Stimulated activated CD4-positive, alpha-beta T cell treated with anti-CD3 and anti-CD28 coated beads, Interleukin-1b, Interleukin-23, amount 100 ng/mL, for 4 hours (primary cell): Measurements from ENCODE around the gene CYP27C1.
"Not testable (repeated sequence)": the region's sequence is repeated elsewhere in the genome, so short reads cannot be mapped to it uniquely, and the experiment has no call there.

ENCODE experiments used
- DNase-seq, 2 donors: peaks; one replicate each; pipeline ENCODE4 v3.0.0-alpha.2; 2020; ENCODE audit warnings: low read depth in 2 of 2

CYP27C1 gene

DNA sequence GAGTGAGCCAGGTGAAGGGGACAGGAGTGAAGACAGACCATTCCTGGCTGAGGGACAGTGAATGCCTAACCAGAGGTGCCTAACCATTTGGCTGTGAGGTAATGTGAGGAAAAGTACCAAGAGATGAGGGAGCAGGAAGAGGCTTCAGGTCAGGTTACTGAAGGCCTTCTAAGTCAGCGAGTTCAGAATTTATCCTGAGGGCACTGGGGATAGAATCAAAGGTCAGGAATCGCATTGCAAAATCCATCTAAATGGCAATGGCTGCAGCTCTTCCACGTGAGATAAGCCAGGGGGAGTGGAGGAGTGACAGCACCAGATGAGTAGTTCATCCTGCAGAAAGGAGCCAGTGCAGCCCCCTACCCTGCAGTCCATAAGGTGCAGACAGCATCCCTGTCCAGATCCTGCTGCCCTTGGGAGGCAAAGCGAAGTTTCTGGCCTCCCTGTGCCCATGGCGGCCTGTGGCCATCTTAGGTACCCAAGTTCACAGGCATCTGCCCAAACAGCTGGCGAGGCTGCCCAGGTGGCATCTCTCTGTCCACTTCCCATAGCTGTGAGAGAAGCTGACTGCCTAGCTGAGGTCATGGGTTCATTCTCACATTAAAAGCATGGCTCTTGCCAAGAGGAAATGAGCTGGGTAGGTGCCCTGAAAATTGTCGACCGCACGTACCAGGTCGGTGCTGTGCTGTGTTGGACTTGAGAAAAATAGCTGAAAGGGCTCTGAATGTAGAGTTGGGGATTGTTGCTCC, 49.5 kb downstream of the CYP27C1 start:
- no peak for DNase-seq

- DNase-seq = no peak
These were observed 50.1 kb downstream of the CYP27C1 start for GRCh38 chr2:127170021-127170420.

GRCh38 chr2:127169066-127169660, 50.9 kb downstream of the CYP27C1 start:
- DNase-seq = no peak

DNA sequence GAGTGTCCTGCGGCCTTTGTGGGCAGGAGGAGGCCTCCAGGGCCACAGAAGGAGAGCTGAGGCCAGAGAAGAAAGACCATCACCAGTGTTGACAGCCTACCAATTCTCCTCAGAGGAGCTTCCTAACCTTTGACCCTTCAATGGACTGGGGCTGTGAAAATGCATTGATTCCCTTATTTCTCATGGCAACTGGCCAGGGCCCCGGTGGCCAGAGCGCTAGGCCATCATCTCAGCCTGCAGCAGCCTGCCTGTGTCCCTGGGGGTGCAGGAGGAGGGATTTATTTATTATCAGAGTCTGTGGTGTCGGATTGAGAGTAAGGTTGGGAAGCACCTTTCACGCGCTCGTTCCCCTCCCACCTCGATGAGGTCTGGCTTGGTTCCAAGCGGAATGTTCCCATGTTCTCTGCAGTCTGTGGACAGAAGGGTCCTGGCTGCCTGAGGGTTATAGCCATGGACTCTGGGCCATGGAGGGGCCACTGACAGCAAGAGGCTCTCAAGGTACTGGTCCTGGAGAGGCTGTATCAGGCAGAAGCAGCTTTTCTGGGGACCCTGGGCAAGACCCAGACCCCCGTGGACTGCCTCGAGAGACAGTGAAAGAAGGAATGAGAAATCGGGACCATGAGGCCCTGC, 53.8 kb downstream of the CYP27C1 start:
- DNase-seq = no peak

GRCh38 chr2:127165539-127165935, 54.6 kb downstream of the CYP27C1 start:
- no peak for DNase-seq

DNA sequence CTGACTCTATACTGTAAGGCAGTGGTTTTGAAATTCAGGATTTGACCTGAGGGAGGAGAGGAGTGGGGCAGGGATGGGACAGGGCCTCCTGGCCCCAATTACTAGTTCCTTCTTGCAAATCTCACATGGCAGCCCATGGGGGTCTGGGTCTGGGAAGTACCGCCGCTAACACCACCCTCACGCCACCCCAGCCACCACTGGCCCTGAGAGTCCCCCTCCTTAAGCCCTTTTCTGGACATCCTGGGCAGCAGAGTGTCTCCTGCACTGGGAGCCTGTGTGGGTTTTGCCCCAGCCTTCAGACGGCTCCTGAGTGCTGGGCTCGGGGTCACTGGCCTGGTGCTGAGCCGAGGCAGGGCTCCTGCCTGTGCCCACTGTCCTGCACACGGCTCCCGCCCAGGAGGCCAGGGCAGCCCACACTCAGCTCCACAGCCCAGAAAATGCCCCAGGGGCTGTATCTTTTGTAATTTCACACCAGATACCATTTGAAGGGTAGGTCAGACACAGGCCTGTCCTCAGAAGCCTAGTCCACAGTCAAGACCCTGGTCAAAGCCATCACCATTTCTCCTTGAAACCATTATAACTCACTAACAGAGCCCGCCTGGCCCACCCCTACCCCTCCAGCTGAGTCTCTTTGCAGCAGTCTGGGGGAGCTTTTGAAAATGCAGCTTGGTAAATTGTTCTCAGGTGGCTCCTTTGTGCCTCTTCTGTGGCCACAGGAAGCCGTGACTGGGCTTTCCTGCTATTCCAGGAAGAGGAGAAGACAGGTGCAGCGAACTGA, 55.1 kb downstream of the CYP27C1 start:
- DNase-seq = no peak

- DNase-seq = no peak
These were observed 56.2 kb downstream of the CYP27C1 start for GRCh38 chr2:127163921-127164320.

DNA sequence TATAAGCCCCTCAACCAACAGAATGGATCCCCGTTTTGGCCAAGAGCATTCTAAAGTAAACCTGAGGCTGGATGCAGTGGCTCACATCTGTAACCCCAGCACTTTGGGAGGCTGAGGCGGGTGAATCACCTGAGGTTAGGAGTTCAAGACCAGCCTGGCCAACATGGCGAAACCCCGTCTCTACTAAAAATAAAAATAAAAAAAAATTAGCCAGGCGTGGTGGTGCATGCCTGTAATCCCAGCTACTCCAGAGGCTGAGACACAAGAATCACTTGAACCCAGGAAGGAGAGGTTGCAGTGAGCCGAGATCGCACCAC, 57.1 kb downstream of the CYP27C1 start:
- DNase-seq = not testable (repeated sequence)

- DNase-seq = no peak
These were observed 57.6 kb downstream of the CYP27C1 start for GRCh38 chr2:127162261-127163089.

GRCh38 chr2:127161176-127162136, 58.6 kb downstream of the CYP27C1 start:
- no peak for DNase-seq

GRCh38 chr2:127160676-127161075, 59.4 kb downstream of the CYP27C1 start:
- no peak for DNase-seq

DNA sequence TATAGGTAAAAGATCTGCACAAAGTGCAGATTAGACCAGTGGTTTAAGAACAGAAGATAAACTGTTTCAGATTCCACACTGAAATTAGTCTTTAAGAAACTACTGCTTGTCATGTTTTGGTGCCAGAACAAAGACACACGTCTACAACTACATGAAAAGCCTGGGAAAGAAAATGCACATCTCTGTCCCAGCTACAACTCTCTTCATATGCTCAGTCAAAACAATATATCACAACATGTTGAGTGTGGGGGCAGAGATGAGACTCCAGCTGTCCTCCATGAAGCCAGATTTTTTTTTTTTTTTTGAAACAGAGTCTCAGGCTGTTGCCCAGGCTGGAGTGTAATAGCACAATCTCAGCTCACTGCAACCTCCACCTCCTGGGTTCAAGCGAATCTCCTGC, 60.6 kb downstream of the CYP27C1 start:
- DNase-seq = no peak

DNA sequence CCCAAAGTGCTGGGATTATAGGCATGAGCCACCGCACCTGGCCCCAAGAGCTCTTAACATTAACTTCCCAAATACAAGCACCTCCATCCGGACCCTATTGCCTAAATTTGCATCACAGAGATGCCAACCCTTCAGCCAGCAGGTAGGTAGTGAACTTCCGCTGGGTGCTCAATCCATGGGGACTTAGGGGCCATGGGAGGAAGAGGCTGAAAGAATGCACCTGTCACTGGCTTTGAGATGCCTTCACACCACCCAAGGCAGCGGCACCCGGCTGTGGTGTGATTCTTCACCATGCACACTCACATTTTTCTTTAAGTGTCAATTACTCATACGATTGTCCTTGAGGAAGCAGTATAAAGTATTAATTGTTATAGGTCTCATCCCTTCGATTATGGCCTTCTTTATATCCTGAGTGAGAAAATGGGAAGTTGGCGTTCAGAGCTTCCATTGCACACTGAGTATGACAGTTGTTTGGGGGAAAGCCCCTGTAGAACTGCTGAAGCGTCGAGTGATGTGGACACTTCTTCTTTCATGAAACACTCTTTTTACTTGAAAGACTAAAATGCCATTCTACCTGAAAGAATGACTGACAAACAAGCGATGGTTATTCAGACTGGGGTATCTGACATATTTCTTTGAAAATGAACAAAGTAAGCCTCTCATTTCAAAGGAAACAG, 61.3 kb downstream of the CYP27C1 start:
- DNase-seq = no peak

DNA sequence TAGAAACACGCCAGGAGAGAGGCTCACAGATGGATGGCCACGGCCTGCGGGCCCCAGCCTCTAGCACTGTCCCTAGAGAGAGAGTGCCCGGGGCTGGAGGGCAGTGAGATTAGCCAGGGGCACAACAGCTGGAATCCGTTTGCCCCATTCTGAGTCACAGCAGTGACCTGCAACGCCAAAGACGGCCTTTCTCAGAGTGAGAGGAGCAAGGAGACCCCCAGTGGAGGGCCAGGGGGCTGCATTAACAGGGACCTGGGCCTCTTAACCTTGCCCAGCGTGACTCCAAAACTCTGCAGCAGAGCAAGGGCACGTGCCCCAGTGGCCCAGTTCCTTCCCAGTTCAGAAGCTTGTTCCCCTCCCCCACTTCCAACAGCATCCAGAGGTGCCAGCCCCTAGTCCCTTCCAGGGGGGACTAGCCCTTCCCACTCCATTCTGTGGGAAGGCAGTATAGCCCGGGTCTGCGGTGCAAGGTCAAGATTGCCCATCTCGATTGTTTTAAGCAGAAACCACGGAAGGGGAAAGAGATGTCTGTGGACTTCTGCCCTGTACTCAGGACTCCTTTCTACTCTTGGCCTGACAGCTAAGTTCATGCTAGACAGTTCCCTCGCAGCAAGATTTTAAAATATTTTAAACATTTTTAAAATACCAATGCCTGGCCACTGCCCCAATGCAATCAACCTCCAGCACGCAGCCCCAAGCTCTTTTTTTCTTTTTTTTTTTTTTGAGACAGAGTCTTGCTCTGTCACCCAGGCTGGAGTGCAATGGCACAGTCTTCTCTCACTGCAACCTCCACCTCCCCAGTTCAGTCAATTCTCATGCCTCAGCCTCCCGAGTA, 62.2 kb downstream of the CYP27C1 start:
- DNase-seq = no peak

DNA sequence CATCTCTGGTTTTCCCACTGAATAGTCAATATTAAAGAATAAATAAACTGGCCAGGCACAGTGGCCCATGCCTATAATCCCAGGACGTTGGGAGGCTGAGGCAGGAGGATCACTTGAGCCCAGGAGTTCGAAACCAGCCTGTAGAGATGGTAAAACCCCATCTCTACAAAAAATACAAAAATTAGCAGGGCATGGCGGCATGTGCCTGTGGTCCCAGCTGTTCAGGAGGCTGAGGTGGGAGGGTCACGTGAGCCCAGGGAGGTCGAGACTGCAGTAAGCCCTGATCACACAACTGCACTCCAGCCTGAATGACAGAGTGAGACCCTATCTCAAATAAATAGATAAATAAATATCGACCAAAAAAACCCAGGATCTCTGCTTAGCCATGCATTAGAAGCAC, 63.0 kb downstream of the CYP27C1 start:
- no peak for DNase-seq

DNA sequence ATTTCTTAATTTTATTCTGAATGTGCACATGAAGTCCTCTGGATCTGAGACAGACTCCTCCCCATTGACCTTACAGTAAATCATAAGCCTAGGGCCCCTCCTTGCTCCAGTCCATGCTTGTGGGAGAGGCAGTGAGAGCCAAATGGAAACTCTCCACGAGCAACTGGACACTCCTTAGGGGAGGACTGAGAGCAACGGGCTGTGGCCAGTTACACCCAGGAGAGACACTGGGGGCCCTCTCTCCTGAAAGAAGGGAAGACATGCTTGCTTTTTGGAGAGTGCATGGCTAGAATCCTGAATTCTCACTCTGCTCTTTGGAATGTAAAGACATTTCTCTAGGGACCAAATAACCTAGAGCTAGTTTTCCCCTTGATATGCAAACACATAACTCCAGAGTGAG, 64.2 kb downstream of the CYP27C1 start:
- DNase-seq = no peak

DNA sequence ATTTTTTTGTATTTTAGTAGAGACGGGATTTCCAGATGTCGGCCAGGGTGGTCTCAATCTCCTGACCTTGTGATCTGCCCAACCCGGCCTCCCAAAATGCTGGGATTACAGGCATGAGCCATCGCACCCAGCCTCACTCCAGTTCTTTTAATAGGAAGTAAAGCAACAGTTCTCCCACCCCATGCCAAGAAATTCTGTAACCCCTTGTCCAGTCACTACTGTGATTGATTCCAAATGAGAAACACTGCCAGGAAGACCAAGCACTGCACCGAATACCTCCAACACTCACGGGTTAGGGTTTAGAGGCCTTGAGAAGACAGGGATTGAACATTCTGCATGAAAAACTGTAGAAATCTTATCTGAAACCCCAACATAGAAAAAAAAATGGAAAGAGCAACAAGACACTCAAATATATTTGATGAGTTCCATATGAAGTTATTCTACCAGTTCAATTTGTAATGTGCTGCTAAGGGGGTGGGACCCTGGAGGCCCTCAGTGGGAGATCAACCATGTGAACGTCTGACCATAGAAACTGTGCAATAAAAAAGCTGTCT, 65.0 kb downstream of the CYP27C1 start:
- no peak for DNase-seq

DNA sequence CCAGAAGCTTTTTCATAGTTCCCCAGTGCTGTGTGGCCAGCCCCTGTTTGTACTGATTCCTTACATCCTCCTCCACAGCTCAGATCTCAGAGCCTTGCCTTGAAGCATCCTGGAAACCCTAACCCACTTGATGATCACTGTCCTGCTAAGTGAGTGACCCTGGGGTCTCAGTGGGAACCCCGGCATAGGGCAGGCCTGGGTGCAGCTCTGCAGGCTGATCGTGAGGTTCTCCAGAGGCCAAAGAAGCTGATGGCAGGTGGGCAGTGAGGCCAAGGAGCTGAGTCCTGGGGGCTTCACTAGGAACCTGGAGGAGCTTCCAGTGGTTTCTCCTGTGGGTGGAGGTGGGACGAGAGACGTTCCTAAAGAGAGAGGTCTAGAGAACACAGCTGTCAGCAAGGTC, 65.7 kb downstream of the CYP27C1 start:
- no peak for DNase-seq

- no peak for DNase-seq
These were observed 66.4 kb downstream of the CYP27C1 start for GRCh38 chr2:127153691-127154158.
